H1 (cell line): Measurements from ENCODE around the gene CCDC191. TPM values are rescaled to one million over a fixed set of nuclear protein-coding genes. Genes with fewer than 3 reads are reported as not detected.

Source experiments
- CTCF ChIA-PET: fragments of 300-600 bp; sonication (Branson Sonifier 250); formaldehyde crosslinking; loops from one replicate; lab custom pipeline; 2021; ENCODE audit not compliant: partially characterized antibody; lab: Charles Lee
- POLR2A ChIA-PET: fragments of 300-600 bp; sonication (Branson Sonifier 250); formaldehyde crosslinking; loops from one replicate; lab custom pipeline; 2021; ENCODE audit warnings: inconsistent platforms; ENCODE audit not compliant: partially characterized antibody; lab: Charles Lee
- DNase-seq, 2 experiments: peaks; one replicate each; pipeline versions ENCODE4 v3.0.0 to v3.0.0-alpha.2; 2010 to 2022; ENCODE audit warnings: low spot score in 2 of 2, low read depth in 1 of 2, mixed read lengths in 1 of 2
- FAIRE-seq: peaks from 2 replicates; lab custom pipeline; 2011; peaks lifted over from hg19 to GRCh38; lab: Jason Lieb, UNC
- H2AFZ ChIP-seq: 2 replicates; pipeline ENCODE4 v1.8.1; 2012; ENCODE audit warnings: low read length, inconsistent platforms
- H2AK5ac ChIP-seq: 2 replicates; pipeline ENCODE4 v1.6.1; 2013; ENCODE audit warnings: low read depth, low read length
- H2BK120ac ChIP-seq: replicated peaks from 2 replicates; pipeline ENCODE3; 2013; ENCODE audit warnings: low read depth, low read length, inconsistent platforms
- H2BK12ac ChIP-seq: 2 replicates; pipeline ENCODE4 v1.6.1; 2013; ENCODE audit warnings: low read depth, low read length
- H2BK15ac ChIP-seq: 2 replicates; pipeline ENCODE4 v1.6.1; 2013; ENCODE audit warnings: low read length
- H2BK20ac ChIP-seq: 2 replicates; pipeline ENCODE4 v1.6.1; 2013; ENCODE audit warnings: low read length
- H2BK5ac ChIP-seq: 2 replicates; pipeline ENCODE4 v1.6.1; 2013; ENCODE audit warnings: low read depth, low read length
- H3K14ac ChIP-seq: 2 replicates; pipeline ENCODE4 v1.6.1; 2013; ENCODE audit warnings: inconsistent platforms; ENCODE audit not compliant: insufficient read length
- H3K18ac ChIP-seq: 2 replicates; pipeline ENCODE4 v1.6.1; 2013; ENCODE audit warnings: low read length; ENCODE audit errors: extremely low read depth
- H3K23ac ChIP-seq: 2 replicates; pipeline ENCODE4 v1.6.1; 2013; ENCODE audit warnings: inconsistent platforms; ENCODE audit not compliant: insufficient read length
- H3K23me2 ChIP-seq: 2 replicates; pipeline ENCODE4 v1.6.1; 2013; ENCODE audit warnings: low read depth, low read length
- H3K27ac ChIP-seq: 2 replicates; pipeline ENCODE4 v1.6.1; 2011; ENCODE audit warnings: low read depth, low read length, inconsistent platforms
- H3K27me3 ChIP-seq, 4 experiments: replicated peaks in 1 of 4; 1 replicate in 1 of 4; 2 replicates in 3 of 4; pipeline versions ENCODE4 v1.6.1 to v1.8.1; 2011 to 2013; ENCODE audit warnings: low read length in 3 of 4, mild to moderate bottlenecking in 3 of 4, inconsistent platforms in 2 of 4, mixed read lengths in 2 of 4, moderate library complexity in 1 of 4; ENCODE audit not compliant: control insufficient read depth in 3 of 4, insufficient read depth in 3 of 4; ENCODE audit errors: extremely low read depth in 1 of 4
- H3K36me3 ChIP-seq, 4 experiments: 2 replicates each; pipeline versions ENCODE4 v1.6.1 to v1.8.1; 2011 to 2013; ENCODE audit warnings: mild to moderate bottlenecking in 4 of 4, low read length in 3 of 4, moderate library complexity in 2 of 4, control low read depth in 1 of 4, inconsistent platforms in 1 of 4; ENCODE audit not compliant: insufficient read depth in 4 of 4, control insufficient read depth in 2 of 4
- H3K4ac ChIP-seq: replicated peaks from 2 replicates; pipeline ENCODE3; 2013; ENCODE audit warnings: low read length, low read depth, mixed read lengths, inconsistent platforms; ENCODE audit not compliant: insufficient read length
- H3K4me1 ChIP-seq, 4 experiments: replicated peaks in 1 of 4; 1 replicate in 1 of 4; 2 replicates in 3 of 4; pipeline versions ENCODE4 v1.6.1 to v1.8.1; 2011 to 2013; ENCODE audit warnings: low read length in 3 of 4, inconsistent platforms in 2 of 4, mixed read lengths in 1 of 4; ENCODE audit not compliant: insufficient read depth in 4 of 4, control insufficient read depth in 3 of 4
- H3K4me2 ChIP-seq, 2 experiments: 2 replicates each; pipeline versions ENCODE4 v1.6.1 to v1.8.1; 2011 to 2013; ENCODE audit warnings: low read depth in 2 of 2, low read length in 2 of 2, control low read depth in 1 of 2, inconsistent platforms in 1 of 2, mild to moderate bottlenecking in 1 of 2; ENCODE audit not compliant: insufficient read depth in 1 of 2
- H3K4me3 ChIP-seq, 4 experiments: fragments of 200-600, 300-600 bp in 1 of 4; sonication (generic), shearing (Covaris generic), sonication (Bioruptor Twin) in 1 of 4; 2 replicates each; pipeline versions ENCODE4 v1.5.1 to v1.8.1; 2011 to 2016; ENCODE audit warnings: low read length in 4 of 4, low read depth in 3 of 4, control low read depth in 2 of 4, inconsistent platforms in 2 of 4, mild to moderate bottlenecking in 2 of 4, mixed read lengths in 1 of 4, moderate library complexity in 1 of 4; ENCODE audit not compliant: insufficient read depth in 2 of 4; ENCODE audit errors: extremely low read depth in 1 of 4
- H3K56ac ChIP-seq: replicated peaks from 2 replicates; pipeline ENCODE3; 2013; ENCODE audit warnings: low read depth, mild to moderate bottlenecking, mixed read lengths, low read length, inconsistent platforms; ENCODE audit not compliant: insufficient read length
- H3K79me1 ChIP-seq: 2 replicates; pipeline ENCODE4 v1.6.1; 2013; ENCODE audit warnings: low read depth, low read length, control low read depth
- H3K79me2 ChIP-seq, 2 experiments: 2 replicates each; pipeline versions ENCODE4 v1.6.1 to v1.8.1; 2012 to 2013; ENCODE audit warnings: low read length in 2 of 2, mild to moderate bottlenecking in 2 of 2, inconsistent platforms in 1 of 2; ENCODE audit not compliant: insufficient read depth in 2 of 2, control insufficient read depth in 1 of 2
- H3K9ac ChIP-seq, 4 experiments: replicated peaks in 1 of 4; 1 replicate in 1 of 4; 2 replicates in 3 of 4; pipeline versions ENCODE4 v1.6.1 to v1.8.1; 2011 to 2013; ENCODE audit warnings: low read depth in 3 of 4, low read length in 3 of 4, control low read depth in 2 of 4, mild to moderate bottlenecking in 2 of 4, moderate library complexity in 2 of 4, inconsistent platforms in 1 of 4; ENCODE audit errors: extremely low read depth in 1 of 4
- H3K9me3 ChIP-seq, 2 experiments: 2 replicates each; pipeline versions ENCODE4 v1.6.1 to v1.8.1; 2012 to 2013; ENCODE audit warnings: mild to moderate bottlenecking in 2 of 2, moderate library complexity in 2 of 2, control low read depth in 1 of 2, inconsistent platforms in 1 of 2, low read depth in 1 of 2, low read length in 1 of 2, mixed read lengths in 1 of 2; ENCODE audit not compliant: insufficient read depth in 2 of 2
- H4K20me1 ChIP-seq, 2 experiments: replicated peaks in 1 of 2; 2 replicates each; pipeline versions ENCODE3 to v1.8.1; 2011 to 2013; ENCODE audit warnings: inconsistent platforms in 2 of 2, low read length in 2 of 2, mild to moderate bottlenecking in 1 of 2; ENCODE audit not compliant: insufficient read depth in 2 of 2, control insufficient read depth in 1 of 2
- H4K5ac ChIP-seq: 2 replicates; pipeline ENCODE4 v1.6.1; 2013; ENCODE audit warnings: low read length, low read depth, mixed read lengths, inconsistent platforms; ENCODE audit not compliant: insufficient read length
- H4K8ac ChIP-seq: 2 replicates; pipeline ENCODE4 v1.8.0; 2013; ENCODE audit warnings: mild to moderate bottlenecking, moderate library complexity, low read length, inconsistent platforms; ENCODE audit not compliant: insufficient read depth; ENCODE audit errors: extremely low read depth
- H4K91ac ChIP-seq: replicated peaks from 2 replicates; pipeline ENCODE3; 2013; ENCODE audit warnings: low read length, mixed read lengths, inconsistent platforms; ENCODE audit not compliant: insufficient read length
- ASH2L ChIP-seq: fragments of 200-600, 300-600 bp; sonication (generic); IDR thresholded peaks from one replicate; pipeline ENCODE4 v1.7.1; 2017; ENCODE audit warnings: low read length
- HDAC2 ChIP-seq, 2 experiments: fragments of 300-600 bp in 1 of 2; sonication (generic) in 1 of 2; IDR thresholded peaks; 2 replicates each; pipeline ENCODE4 v1.6.1; 2011 to 2012; ENCODE audit warnings: low read depth in 2 of 2, low read length in 2 of 2, mild to moderate bottlenecking in 2 of 2, moderate library complexity in 2 of 2, borderline replicate concordance in 1 of 2, inconsistent platforms in 1 of 2
- JUN ChIP-seq: IDR thresholded peaks from 2 replicates; pipeline ENCODE4 v1.6.1; 2011; ENCODE audit warnings: low read depth, mild to moderate bottlenecking, improper control_type of control experiment, low read length
- JUND ChIP-seq: IDR thresholded peaks from 2 replicates; pipeline ENCODE4 v1.6.1; 2011; ENCODE audit warnings: mild to moderate bottlenecking, improper control_type of control experiment, low read length
- KDM5A ChIP-seq: fragments of 200-600 bp; IDR thresholded peaks from 2 replicates; pipeline ENCODE4 v1.7.1; 2012; ENCODE audit warnings: mild to moderate bottlenecking, low read length, inconsistent platforms, mixed read lengths
- NANOG ChIP-seq: IDR thresholded peaks from 2 replicates; pipeline ENCODE4 v1.6.1; 2011; ENCODE audit warnings: low read length, low read depth, mild to moderate bottlenecking, inconsistent platforms; ENCODE audit not compliant: insufficient read depth, poor library complexity, severe bottlenecking
- SRF ChIP-seq: IDR thresholded peaks from 2 replicates; pipeline ENCODE4 v1.6.1; 2011; ENCODE audit warnings: mild to moderate bottlenecking, low read depth, low read length, moderate library complexity
- TEAD4 ChIP-seq: IDR thresholded peaks from 2 replicates; pipeline ENCODE4 v1.6.1; 2012; ENCODE audit warnings: low read depth, low read length, inconsistent platforms, mixed read lengths
- WGBS, 2 experiments: shearing (Covaris generic) in 1 of 2; methylation state at CpG; one replicate each; pipeline versions ENCODE4 v1.1.6 to v1.1.7; 2013 to 2015; ENCODE audit warnings: low lambda C conversion rate in 2 of 2, mixed read lengths in 2 of 2, inconsistent platforms in 1 of 2, low coverage in 1 of 2, missing lambda C conversion rate in 1 of 2; ENCODE audit not compliant: insufficient replicate concordance in 2 of 2, insufficient coverage in 1 of 2, insufficient read length in 1 of 2; ENCODE audit errors: extremely low coverage in 1 of 2, missing lambda C conversion rate in 1 of 2; 5-methylcytosine and 5-hydroxymethylcytosine counted together
- polyA plus RNA-seq, 7 experiments: library from polyadenylated mRNA; depleted of rRNA in 3 of 7; stranded (reverse) in 5 of 7; unstranded in 2 of 7; fragments of >200 nt in 5 of 7; fragments of 200-250 nt in 2 of 7; gene quantifications; 1 replicate in 5 of 7; 2 replicates in 1 of 7; 4 replicates in 1 of 7; pipeline versions ENCODE4 v1.2.1 to v1.2.3, GENCODE V29; 2011 to 2013; ENCODE audit warnings: missing spikeins in 2 of 7, mixed read lengths in 2 of 7
- total RNA-seq: library from RNA; stranded (reverse); fragmentation: NEBNext Ultra II Directional; extraction: Animal tissue kit (Norgen Biotek cat#: 25700); gene quantifications from 2 replicates; pipeline ENCODE4 v1.2.1, GENCODE V29; 2021
- TF ChIP-seq, protein P1 (sequence below): IDR thresholded peaks from 2 replicates; pipeline ENCODE4 v1.6.1; 2011; ENCODE audit warnings: low read depth, mild to moderate bottlenecking, low read length; ENCODE audit not compliant: insufficient read depth
- TF ChIP-seq, protein P2 (sequence below), 3 experiments: IDR thresholded peaks; 1 replicate in 2 of 3; 2 replicates in 1 of 3; pipeline versions ENCODE4 v1.5.1 to v1.6.1; 2011; ENCODE audit warnings: low read length in 3 of 3, mild to moderate bottlenecking in 3 of 3, inconsistent platforms in 2 of 3, low read depth in 1 of 3, moderate library complexity in 1 of 3; ENCODE audit not compliant: insufficient read depth in 1 of 3; ENCODE audit errors: control extremely low read depth in 1 of 3

Gene CCDC191
- total and polyA plus RNA-seq, 2 of the 8 experiments (the other 6 are each of a cell fraction or from before 2014, with no cell fraction given): 0.65 to 1.3 TPM

DNA sequence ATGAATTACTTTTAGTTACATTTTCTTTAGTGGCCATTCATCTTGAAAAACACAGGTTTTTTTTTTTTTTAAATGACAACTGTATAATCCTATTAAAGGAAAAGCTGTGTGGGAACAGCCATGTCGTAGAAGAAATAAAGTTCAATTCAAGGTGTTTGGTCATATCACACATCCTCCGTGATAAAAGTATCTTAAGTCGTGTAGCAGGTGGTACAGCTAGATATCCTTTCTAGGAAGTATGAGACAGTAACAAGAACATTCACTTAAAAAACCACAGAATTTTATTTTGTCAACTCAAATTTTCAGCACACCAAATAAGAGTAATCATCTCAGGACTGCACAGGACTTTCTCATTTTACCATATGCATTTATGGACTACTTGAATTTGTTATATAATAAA, 92.4 kb downstream of the CCDC191 start:
- Histone ChIP-seq H3K18ac (no peak overlapping the region), H3K36me3 (peaks cover 0 to 10% (median under 1%) of the 10 kb centered on the region in 4 experiments; a peak in 5 of 8 replicates), H4K20me1 (no peaks in the 10 kb centered on the region), H3K27ac (no peak overlapping the region), H2BK15ac (no peak overlapping the region), H3K79me1 (no peaks in the 10 kb centered on the region), H3K4ac (no peak overlapping the region), H4K91ac (no peak overlapping the region), H4K5ac (no peak overlapping the region), H3K56ac (no peak overlapping the region), H3K14ac (no peak overlapping the region), H3K4me2 (no peak overlapping the region), H3K9ac (no peak overlapping the region), H2AK5ac (no peak overlapping the region), H3K79me2 (no peaks in the 10 kb centered on the region), H4K8ac (no peak overlapping the region), H3K4me1 (no peaks in the 10 kb centered on the region), H2BK5ac (no peak overlapping the region), H2BK12ac (no peak overlapping the region), H3K9me3 (no peaks in the 10 kb centered on the region), H2BK120ac (no peak overlapping the region), H2BK20ac (no peak overlapping the region), H3K4me3 (no peak overlapping the region), H3K27me3 (no peaks in the 10 kb centered on the region), H2AFZ (no peak overlapping the region), H3K23me2 (no peaks in the 10 kb centered on the region), H3K23ac (no peak overlapping the region)
- WGBS, 2 experiments: 93% methylated on average over 3 of the region's 3 CpGs; no CpG with 5 or more reads in 1 of the 2 experiments
- FAIRE-seq (no peak), DNase-seq (no peak)
- ChIA-PET CTCF (interaction anchor here (1.6 kb wide), 1 partner anchor 417 kb away, joined by 3 read pairs; no protein-coding TSS in a partner anchor), POLR2A (no interaction called here)
- TF ChIP-seq SRF (no peak), NANOG (no peak), JUND (no peak), HDAC2 (IDR thresholded peaks at IDR 0.05; ENCODE audit: borderline replicate concordance in 1 of 2, low read depth in 2 of 2, low read length in 2 of 2) (no peak), JUN (no peak), ASH2L (no peak), KDM5A (no peak), TEAD4 (no peak)
- TF ChIP-seq, protein P1, sequence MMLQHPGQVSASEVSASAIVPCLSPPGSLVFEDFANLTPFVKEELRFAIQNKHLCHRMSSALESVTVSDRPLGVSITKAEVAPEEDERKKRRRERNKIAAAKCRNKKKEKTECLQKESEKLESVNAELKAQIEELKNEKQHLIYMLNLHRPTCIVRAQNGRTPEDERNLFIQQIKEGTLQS: no peak
- TF ChIP-seq, protein P2, sequence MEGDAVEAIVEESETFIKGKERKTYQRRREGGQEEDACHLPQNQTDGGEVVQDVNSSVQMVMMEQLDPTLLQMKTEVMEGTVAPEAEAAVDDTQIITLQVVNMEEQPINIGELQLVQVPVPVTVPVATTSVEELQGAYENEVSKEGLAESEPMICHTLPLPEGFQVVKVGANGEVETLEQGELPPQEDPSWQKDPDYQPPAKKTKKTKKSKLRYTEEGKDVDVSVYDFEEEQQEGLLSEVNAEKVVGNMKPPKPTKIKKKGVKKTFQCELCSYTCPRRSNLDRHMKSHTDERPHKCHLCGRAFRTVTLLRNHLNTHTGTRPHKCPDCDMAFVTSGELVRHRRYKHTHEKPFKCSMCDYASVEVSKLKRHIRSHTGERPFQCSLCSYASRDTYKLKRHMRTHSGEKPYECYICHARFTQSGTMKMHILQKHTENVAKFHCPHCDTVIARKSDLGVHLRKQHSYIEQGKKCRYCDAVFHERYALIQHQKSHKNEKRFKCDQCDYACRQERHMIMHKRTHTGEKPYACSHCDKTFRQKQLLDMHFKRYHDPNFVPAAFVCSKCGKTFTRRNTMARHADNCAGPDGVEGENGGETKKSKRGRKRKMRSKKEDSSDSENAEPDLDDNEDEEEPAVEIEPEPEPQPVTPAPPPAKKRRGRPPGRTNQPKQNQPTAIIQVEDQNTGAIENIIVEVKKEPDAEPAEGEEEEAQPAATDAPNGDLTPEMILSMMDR (IDR thresholded peaks at IDR 0.05; ENCODE audit: control extremely low read depth in 1 of 3, insufficient read depth in 1 of 3, low read depth in 1 of 3, low read length in 3 of 3): no peak
